IMR-90 (cell line): ENCODE data around the gene EML6. TPM values are rescaled to one million over a fixed set of nuclear protein-coding genes. Genes with fewer than 3 reads are reported as not detected.

Source experiments
- ATAC-seq: fragments of 200-7000 bp; cut with Tn5 transposase; 2 replicates; pipeline ENCODE4 v1.9.1; 2020; ENCODE audit warnings: low read depth, mild to moderate bottlenecking, moderate library complexity
- BruUV-seq: library from RNA; stranded (reverse); fragments of 400-500 nt; replicated peaks from 2 replicates; lab custom pipeline; 2021; lab: Mats Ljungman, UMichigan
- CTCF ChIA-PET: fragments of 300-600 bp; formaldehyde crosslinking; extraction: SDS; loops from one replicate; lab custom pipeline; 2021; ENCODE audit warnings: antibody characterized with exemption; lab: Yijun Ruan, JAX
- POLR2A ChIA-PET: fragments of 300-600 bp; sonication (Branson Sonifier 250); formaldehyde crosslinking; loops from one replicate; lab custom pipeline; 2022; ENCODE audit warnings: antibody characterized with exemption; ENCODE audit not compliant: unreplicated experiment; lab: Charles Lee
- DNase-seq: peaks from one replicate; pipeline ENCODE4 v3.0.0; 2013
- H2AFZ ChIP-seq: replicated peaks from 2 replicates; pipeline ENCODE3; 2013; ENCODE audit warnings: low read length, mild to moderate bottlenecking; ENCODE audit not compliant: poor library complexity
- H2AK5ac ChIP-seq: 2 replicates; pipeline ENCODE4 v1.6.1; 2013; ENCODE audit warnings: low read depth, low read length, inconsistent platforms
- H2AK9ac ChIP-seq: replicated peaks from 2 replicates; pipeline ENCODE3; 2013; ENCODE audit warnings: mild to moderate bottlenecking, low read depth, low read length, moderate library complexity; ENCODE audit not compliant: poor library complexity
- H2BK120ac ChIP-seq: 2 replicates; pipeline ENCODE4 v1.6.1; 2013; ENCODE audit warnings: low read depth, low read length, inconsistent platforms
- H2BK15ac ChIP-seq: 3 replicates; pipeline ENCODE4 v1.6.1; 2013; ENCODE audit warnings: low read depth, low read length, inconsistent platforms
- H2BK20ac ChIP-seq: 2 replicates; pipeline ENCODE4 v1.6.1; 2013; ENCODE audit warnings: low read depth, mild to moderate bottlenecking, inconsistent platforms, low read length, moderate library complexity
- H2BK5ac ChIP-seq: 2 replicates; pipeline ENCODE4 v1.6.1; 2013; ENCODE audit warnings: mild to moderate bottlenecking, low read depth, low read length, inconsistent platforms; ENCODE audit not compliant: poor library complexity, severe bottlenecking
- H3K14ac ChIP-seq: replicated peaks from 2 replicates; pipeline ENCODE4 v1.6.1; 2013; ENCODE audit warnings: low read depth, low read length, inconsistent platforms
- H3K18ac ChIP-seq: 2 replicates; pipeline ENCODE4 v1.6.1; 2013; ENCODE audit warnings: low read depth, low read length, control low read depth
- H3K23ac ChIP-seq: 2 replicates; pipeline ENCODE4 v1.6.1; 2013; ENCODE audit warnings: low read depth, low read length, inconsistent platforms
- H3K27ac ChIP-seq: 2 replicates; pipeline ENCODE4 v1.5.1; 2013; ENCODE audit warnings: mild to moderate bottlenecking, control low read depth, low read length; ENCODE audit not compliant: insufficient read depth
- H3K27me3 ChIP-seq: 2 replicates; pipeline ENCODE4 v1.6.1; 2013; ENCODE audit warnings: low read length; ENCODE audit not compliant: control insufficient read depth, insufficient read depth
- H3K36me3 ChIP-seq: 2 replicates; pipeline ENCODE4 v1.6.1; 2013; ENCODE audit warnings: low read length, mixed read lengths; ENCODE audit not compliant: control insufficient read depth, insufficient read depth
- H3K4ac ChIP-seq: 2 replicates; pipeline ENCODE4 v1.6.1; 2013; ENCODE audit warnings: low read depth, low read length, inconsistent platforms
- H3K4me1 ChIP-seq: 2 replicates; pipeline ENCODE4 v1.6.1; 2013; ENCODE audit warnings: low read length, mixed read lengths; ENCODE audit not compliant: control insufficient read depth, insufficient read depth
- H3K4me2 ChIP-seq: 2 replicates; pipeline ENCODE4 v1.6.1; 2013; ENCODE audit warnings: low read depth, mild to moderate bottlenecking, control low read depth, low read length, moderate library complexity
- H3K4me3 ChIP-seq: 2 replicates; pipeline ENCODE4 v1.5.1; 2013; ENCODE audit warnings: low read depth, mild to moderate bottlenecking, control low read depth, low read length, moderate library complexity; ENCODE audit not compliant: insufficient read depth
- H3K56ac ChIP-seq: 2 replicates; pipeline ENCODE4 v1.6.1; 2013; ENCODE audit warnings: low read length, inconsistent platforms; ENCODE audit not compliant: insufficient read depth; ENCODE audit errors: extremely low read depth
- H3K79me1 ChIP-seq, 2 experiments: 2 replicates each; pipeline ENCODE4 v1.6.1; 2013; ENCODE audit warnings: low read length in 2 of 2, inconsistent platforms in 1 of 2, low read depth in 1 of 2
- H3K9ac ChIP-seq: 2 replicates; pipeline ENCODE4 v1.6.1; 2013; ENCODE audit warnings: low read depth, low read length, control low read depth
- H3K9me1 ChIP-seq: 2 replicates; pipeline ENCODE4 v1.6.1; 2013; ENCODE audit warnings: low read length, inconsistent platforms; ENCODE audit not compliant: insufficient read depth
- H3K9me3 ChIP-seq: 2 replicates; pipeline ENCODE4 v1.6.1; 2013; ENCODE audit warnings: low read length; ENCODE audit not compliant: control insufficient read depth, insufficient read depth
- H4K20me1 ChIP-seq: 2 replicates; pipeline ENCODE4 v1.6.1; 2013; ENCODE audit warnings: low read length, inconsistent platforms; ENCODE audit not compliant: insufficient read depth
- H4K5ac ChIP-seq: 2 replicates; pipeline ENCODE4 v1.6.1; 2013; ENCODE audit warnings: mild to moderate bottlenecking, low read depth, low read length, control low read depth
- H4K8ac ChIP-seq, 2 experiments: 2 replicates each; pipeline ENCODE4 v1.6.1; 2013; ENCODE audit warnings: low read depth in 2 of 2, low read length in 2 of 2, control low read depth in 1 of 2, inconsistent platforms in 1 of 2
- H4K91ac ChIP-seq: 2 replicates; pipeline ENCODE4 v1.6.1; 2013; ENCODE audit warnings: low read depth, low read length, inconsistent platforms; ENCODE audit not compliant: insufficient read depth
- BHLHE40 ChIP-seq: fragments of 150-350 bp; IDR thresholded peaks from 2 replicates; pipeline ENCODE4 v1.6.1; 2016; ENCODE audit warnings: mild to moderate bottlenecking, low read depth, low read length
- CEBPB ChIP-seq: IDR thresholded peaks from 2 replicates; pipeline ENCODE4 v1.6.1; 2012; ENCODE audit warnings: low read depth, low read length, improper control_type of control experiment
- CHD1 ChIP-seq: IDR thresholded peaks from 2 replicates; pipeline ENCODE4 v1.6.1; 2012; ENCODE audit warnings: low read depth, low read length, improper control_type of control experiment
- FOS ChIP-seq: fragments of 150-350 bp; IDR thresholded peaks from 2 replicates; pipeline ENCODE4 v1.6.1; 2016; ENCODE audit warnings: low read depth, low read length
- MAFK ChIP-seq: IDR thresholded peaks from 2 replicates; pipeline ENCODE4 v1.6.1; 2012; ENCODE audit warnings: low read depth, low read length, improper control_type of control experiment
- MAZ ChIP-seq: IDR thresholded peaks from 2 replicates; pipeline ENCODE4 v1.6.1; 2012; ENCODE audit warnings: low read depth, mild to moderate bottlenecking, low read length, improper control_type of control experiment, moderate library complexity, borderline replicate concordance
- MXI1 ChIP-seq: IDR thresholded peaks from 2 replicates; pipeline ENCODE4 v1.6.1; 2012; ENCODE audit warnings: low read depth, mild to moderate bottlenecking, low read length, moderate library complexity, borderline replicate concordance
- NFE2L2 ChIP-seq: fragments of 150-350 bp; IDR thresholded peaks from 2 replicates; pipeline ENCODE4 v1.6.1; 2016; ENCODE audit warnings: low read depth, mild to moderate bottlenecking, low read length
- POLR2A ChIP-seq: IDR thresholded peaks from 2 replicates; pipeline ENCODE4 v1.6.1; 2012; ENCODE audit warnings: mild to moderate bottlenecking, low read depth, low read length
- RAD21 ChIP-seq: IDR thresholded peaks from 2 replicates; pipeline ENCODE4 v1.6.1; 2012; ENCODE audit warnings: low read length, improper control_type of control experiment
- RCOR1 ChIP-seq: IDR thresholded peaks from 2 replicates; pipeline ENCODE4 v1.6.1; 2012; ENCODE audit warnings: mild to moderate bottlenecking, low read length, improper control_type of control experiment; ENCODE audit not compliant: insufficient replicate concordance
- RFX5 ChIP-seq: IDR thresholded peaks from 2 replicates; pipeline ENCODE4 v1.8.0; 2012; ENCODE audit warnings: low read depth, mild to moderate bottlenecking, low read length, moderate library complexity
- SMC3 ChIP-seq: fragments of 150-350 bp; IDR thresholded peaks from 2 replicates; pipeline ENCODE4 v1.6.1; 2016; ENCODE audit warnings: low read depth, mild to moderate bottlenecking, antibody characterized with exemption, low read length, moderate library complexity
- USF2 ChIP-seq: fragments of 150-350 bp; IDR thresholded peaks from 2 replicates; pipeline ENCODE4 v1.6.1; 2017; ENCODE audit warnings: mild to moderate bottlenecking, antibody characterized with exemption, low read length, low read depth
- WGBS, 2 experiments: methylation state at CpG; one replicate each; pipeline versions ENCODE4 v1.1.5 to v1.1.7; 2013; ENCODE audit warnings: missing lambda C conversion rate in 2 of 2; ENCODE audit not compliant: insufficient read length in 1 of 2; ENCODE audit errors: extremely low coverage in 2 of 2; 5-methylcytosine and 5-hydroxymethylcytosine counted together
- dilution Hi-C: fragments of 300-500 bp; cut with HindIII; formaldehyde crosslinking; loops from one replicate; pipeline ENCODE4 v1.14.3; 2018; ENCODE audit warnings: low sequenced_read_pairs; ENCODE audit not compliant: unreplicated experiment
- in situ Hi-C: fragments of 300-500 bp; cut with MboI; formaldehyde crosslinking; loops from 3 replicates; pipeline ENCODE4 v1.14.3; 2019; ENCODE audit warnings: low sequenced_read_pairs, inconsistent platforms, mixed read lengths
- intact Hi-C: fragments of 100-400 bp; cut with micrococcal nuclease; formaldehyde crosslinking; loops from 2 replicates; pipeline ENCODE4 v1.10.0; 2022
- polyA plus RNA-seq, 3 experiments: library from polyadenylated mRNA; depleted of rRNA; stranded (reverse); fragments of >200 nt; gene quantifications; 2 replicates each; pipeline ENCODE4 v1.2.3, GENCODE V29; 2012; ENCODE audit warnings: low replicate concordance in 1 of 3
- total RNA-seq: library from RNA; depleted of rRNA; stranded (reverse); fragments of >200 nt; gene quantifications from 2 replicates; pipeline ENCODE4 v1.2.3, GENCODE V29; 2012
- TF ChIP-seq, protein P1 (sequence below): fragments of 150-350 bp; IDR thresholded peaks from 2 replicates; pipeline ENCODE4 v1.6.1; 2016; ENCODE audit warnings: low read depth, mild to moderate bottlenecking, low read length, moderate library complexity, borderline replicate concordance
- TF ChIP-seq, protein P2 (sequence below): conservative IDR thresholded peaks from 2 replicates; pipeline ENCODE4 v1.5.1; 2012; ENCODE audit warnings: mild to moderate bottlenecking, low read depth, low read length, improper control_type of control experiment

The EML6 gene
- total and polyA plus RNA-seq, 2 of the 4 experiments (the other 2 are of a cell fraction) = 0.18 to 0.19 TPM

GRCh38 chr2:54695378-54695777, 28.1 kb upstream of the EML6 start:
- BruUV-seq = no TSS peak
- no peak overlapping the region for H3K4ac ChIP-seq
- H3K27ac ChIP-seq = no peak overlapping the region
- H4K20me1 ChIP-seq = no peaks in the 10 kb centered on the region
- dilution Hi-C loops = no loop called here
- no peak overlapping the region for H3K9ac ChIP-seq
- no peak overlapping the region for H2BK20ac ChIP-seq
- ChIA-PET POLR2A (no interaction called here), CTCF (interaction anchor here (1.4 to 1.5 kb wide), 2 partner anchors 9 to 519 kb away, joined by 3 to 4 read pairs; no protein-coding TSS in a partner anchor)
- no peak overlapping the region for H3K56ac ChIP-seq
- no peaks in the 10 kb centered on the region for H3K9me3 ChIP-seq
- H3K4me1 ChIP-seq = no peaks in the 10 kb centered on the region
- no peak overlapping the region for H4K91ac ChIP-seq
- no peak overlapping the region for H2AK9ac ChIP-seq
- WGBS, 2 experiments = 80% methylated on average over 1 of the region's 4 CpGs; no CpG with 5 or more reads in 1 of the 2 experiments
- H3K23ac ChIP-seq = no peak overlapping the region
- no peak overlapping the region for H4K5ac ChIP-seq
- TF ChIP-seq MAZ (no peak), BHLHE40 (no peak), USF2 (no peak), RFX5 (no peak), MXI1 (no peak), SMC3 (no peak), NFE2L2 (no peak), RCOR1 (no peak), CHD1 (no peak), MAFK (no peak), RAD21 (no peak), FOS (no peak), CEBPB (no peak), POLR2A (no peak)
- TF ChIP-seq, protein P1, sequence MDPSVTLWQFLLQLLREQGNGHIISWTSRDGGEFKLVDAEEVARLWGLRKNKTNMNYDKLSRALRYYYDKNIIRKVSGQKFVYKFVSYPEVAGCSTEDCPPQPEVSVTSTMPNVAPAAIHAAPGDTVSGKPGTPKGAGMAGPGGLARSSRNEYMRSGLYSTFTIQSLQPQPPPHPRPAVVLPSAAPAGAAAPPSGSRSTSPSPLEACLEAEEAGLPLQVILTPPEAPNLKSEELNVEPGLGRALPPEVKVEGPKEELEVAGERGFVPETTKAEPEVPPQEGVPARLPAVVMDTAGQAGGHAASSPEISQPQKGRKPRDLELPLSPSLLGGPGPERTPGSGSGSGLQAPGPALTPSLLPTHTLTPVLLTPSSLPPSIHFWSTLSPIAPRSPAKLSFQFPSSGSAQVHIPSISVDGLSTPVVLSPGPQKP = no peak
- TF ChIP-seq, protein P2, sequence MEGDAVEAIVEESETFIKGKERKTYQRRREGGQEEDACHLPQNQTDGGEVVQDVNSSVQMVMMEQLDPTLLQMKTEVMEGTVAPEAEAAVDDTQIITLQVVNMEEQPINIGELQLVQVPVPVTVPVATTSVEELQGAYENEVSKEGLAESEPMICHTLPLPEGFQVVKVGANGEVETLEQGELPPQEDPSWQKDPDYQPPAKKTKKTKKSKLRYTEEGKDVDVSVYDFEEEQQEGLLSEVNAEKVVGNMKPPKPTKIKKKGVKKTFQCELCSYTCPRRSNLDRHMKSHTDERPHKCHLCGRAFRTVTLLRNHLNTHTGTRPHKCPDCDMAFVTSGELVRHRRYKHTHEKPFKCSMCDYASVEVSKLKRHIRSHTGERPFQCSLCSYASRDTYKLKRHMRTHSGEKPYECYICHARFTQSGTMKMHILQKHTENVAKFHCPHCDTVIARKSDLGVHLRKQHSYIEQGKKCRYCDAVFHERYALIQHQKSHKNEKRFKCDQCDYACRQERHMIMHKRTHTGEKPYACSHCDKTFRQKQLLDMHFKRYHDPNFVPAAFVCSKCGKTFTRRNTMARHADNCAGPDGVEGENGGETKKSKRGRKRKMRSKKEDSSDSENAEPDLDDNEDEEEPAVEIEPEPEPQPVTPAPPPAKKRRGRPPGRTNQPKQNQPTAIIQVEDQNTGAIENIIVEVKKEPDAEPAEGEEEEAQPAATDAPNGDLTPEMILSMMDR = no peak
- H2BK15ac ChIP-seq = no peak overlapping the region
- H3K4me3 ChIP-seq = no peak overlapping the region
- H2AFZ ChIP-seq = no peak overlapping the region
- H2AK5ac ChIP-seq = no peak overlapping the region
- H3K18ac ChIP-seq = no peak overlapping the region
- in situ Hi-C loops = no loop called here
- no peaks in the 10 kb centered on the region for H3K36me3 ChIP-seq
- intact Hi-C loops = no loop called here
- H3K14ac ChIP-seq = no peak overlapping the region; the same call in 1 of the 2 replicates
- H3K4me2 ChIP-seq = no peak overlapping the region
- H2BK120ac ChIP-seq = no peak overlapping the region
- H3K79me1 ChIP-seq = no peaks in the 10 kb centered on the region
- H4K8ac ChIP-seq = no peak overlapping the region
- ATAC-seq (no peak), DNase-seq (no peak)
- H3K9me1 ChIP-seq = peaks cover 3% of the 10 kb centered on the region; the same call in 1 of the 2 replicates
- 0 out of 2 replicates have a peak, but pooled peaks cover 1% of the 10 kb centered on the region for H3K27me3 ChIP-seq
- no peak overlapping the region for H2BK5ac ChIP-seq
